HL-60 (cell line): ENCODE results near the gene LY6G6D.

Experiments
- GABPA ChIP-seq: IDR thresholded peaks from 2 replicates; pipeline ENCODE4 v1.6.1; 2012; ENCODE audit warnings: low read depth
- TF ChIP-seq, protein P1 (sequence below): IDR thresholded peaks from one replicate; pipeline ENCODE4 v1.5.1; 2011; ENCODE audit warnings: low read length, control low read depth, inconsistent platforms; ENCODE audit not compliant: insufficient read depth

DNA sequence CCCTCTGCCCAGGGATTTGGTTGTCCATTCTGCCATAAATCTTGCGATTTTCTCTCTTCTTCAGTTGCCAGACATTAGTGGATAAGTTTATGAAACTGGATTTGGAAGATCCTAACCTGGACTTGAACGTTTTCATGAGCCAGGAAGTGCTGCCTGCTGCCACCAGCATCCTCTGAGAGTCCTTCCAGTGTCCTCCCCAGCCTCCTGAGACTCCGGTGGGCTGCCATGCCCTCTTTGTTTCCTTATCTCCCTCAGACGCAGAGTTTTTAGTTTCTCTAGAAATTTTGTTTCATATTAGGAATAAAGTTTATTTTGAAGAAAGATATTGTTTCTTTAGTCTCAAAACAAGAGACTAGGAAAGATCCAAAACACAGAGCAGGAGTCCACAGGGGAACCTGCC lies 47.2 kb downstream of the LY6G6D start, which contains the start of gene SAPCD1:
- no peak for TF ChIP-seq GABPA
- TF ChIP-seq, protein P1, sequence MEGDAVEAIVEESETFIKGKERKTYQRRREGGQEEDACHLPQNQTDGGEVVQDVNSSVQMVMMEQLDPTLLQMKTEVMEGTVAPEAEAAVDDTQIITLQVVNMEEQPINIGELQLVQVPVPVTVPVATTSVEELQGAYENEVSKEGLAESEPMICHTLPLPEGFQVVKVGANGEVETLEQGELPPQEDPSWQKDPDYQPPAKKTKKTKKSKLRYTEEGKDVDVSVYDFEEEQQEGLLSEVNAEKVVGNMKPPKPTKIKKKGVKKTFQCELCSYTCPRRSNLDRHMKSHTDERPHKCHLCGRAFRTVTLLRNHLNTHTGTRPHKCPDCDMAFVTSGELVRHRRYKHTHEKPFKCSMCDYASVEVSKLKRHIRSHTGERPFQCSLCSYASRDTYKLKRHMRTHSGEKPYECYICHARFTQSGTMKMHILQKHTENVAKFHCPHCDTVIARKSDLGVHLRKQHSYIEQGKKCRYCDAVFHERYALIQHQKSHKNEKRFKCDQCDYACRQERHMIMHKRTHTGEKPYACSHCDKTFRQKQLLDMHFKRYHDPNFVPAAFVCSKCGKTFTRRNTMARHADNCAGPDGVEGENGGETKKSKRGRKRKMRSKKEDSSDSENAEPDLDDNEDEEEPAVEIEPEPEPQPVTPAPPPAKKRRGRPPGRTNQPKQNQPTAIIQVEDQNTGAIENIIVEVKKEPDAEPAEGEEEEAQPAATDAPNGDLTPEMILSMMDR = no peak
